Hepatic stellate cell (primary cell): ENCODE data around the gene ZBTB45.

ENCODE experiments used
- DNase-seq: peaks from one replicate; pipeline ENCODE4 v3.0.0; 2011; ENCODE audit warnings: low spot score

ZBTB45 gene

GRCh38 chr19:58519355-58520256, at the start of gene ZBTB45:
Gene ZBTB45, minus strand, starts transcription at chr19:58519810. Its CDS starts 2,137 bp downstream, at chr19:58517673.
- peak; percentile 91 for DNase-seq

GRCh38 chr19:58568453-58569130, 49.0 kb upstream of the ZBTB45 start:
- no peak for DNase-seq

GRCh38 chr19:58566989-58567388, 47.4 kb upstream of the ZBTB45 start:
- no peak for DNase-seq

GRCh38 chr19:58563823-58564222, 44.2 kb upstream of the ZBTB45 start:
- no peak for DNase-seq

- DNase-seq = no peak
These were observed 43.5 kb upstream of the ZBTB45 start for GRCh38 chr19:58563034-58563573.

GRCh38 chr19:58562122-58563033, 42.8 kb upstream of the ZBTB45 start:
- DNase-seq = no peak

GRCh38 chr19:58561373-58562121, 41.9 kb upstream of the ZBTB45 start:
- DNase-seq = no peak

- no peak for DNase-seq
These were observed 41.3 kb upstream of the ZBTB45 start for GRCh38 chr19:58560921-58561320.

- no peak for DNase-seq
These were observed 40.6 kb upstream of the ZBTB45 start for GRCh38 chr19:58560007-58560887.

- DNase-seq = peak; percentile 99
These were observed 39.8 kb upstream of the ZBTB45 start for GRCh38 chr19:58559275-58560006.

GRCh38 chr19:58558623-58559274, 39.1 kb upstream of the ZBTB45 start:
- DNase-seq = peak; percentile 94

GRCh38 chr19:58558066-58558622, 38.5 kb upstream of the ZBTB45 start, which contains the start of gene UBE2M:
Gene UBE2M, minus strand, starts transcription at chr19:58558611. Its CDS starts 230 bp downstream, at chr19:58558381.
- no peak for DNase-seq

GRCh38 chr19:58557221-58558065, 37.8 kb upstream of the ZBTB45 start:
- no peak for DNase-seq

GRCh38 chr19:58556622-58557220, 37.1 kb upstream of the ZBTB45 start:
- DNase-seq = no peak

- no peak for DNase-seq
These were observed 36.5 kb upstream of the ZBTB45 start for GRCh38 chr19:58555920-58556621.

GRCh38 chr19:58555369-58555885, 35.8 kb upstream of the ZBTB45 start:
- no peak for DNase-seq
